B cell (primary cell): ENCODE measurements around the gene NT5DC3. TPM values are rescaled to one million over a fixed set of nuclear protein-coding genes. Genes with fewer than 3 reads are reported as not detected.

Experiments
- ATAC-seq: fragments of 200-7000 bp; cut with Tn5 transposase; one replicate; pipeline ENCODE4 v1.10.0; 2021; ENCODE audit warnings: low read depth, mild to moderate bottlenecking, moderate number of reproducible peaks, moderate library complexity
- CTCF ChIA-PET: fragments of 350-600 bp; sonication (Branson Sonifier 250); formaldehyde crosslinking; loops from one replicate; lab custom pipeline; 2021; ENCODE audit warnings: antibody characterized with exemption, inconsistent platforms; lab: Charles Lee
- POLR2A ChIA-PET: fragments of 350-600 bp; sonication (Branson Sonifier 250); formaldehyde crosslinking; loops from one replicate; lab custom pipeline; 2021; ENCODE audit warnings: antibody characterized with exemption; lab: Charles Lee
- DNase-seq: peaks from one replicate; pipeline ENCODE4 v3.0.0; 2013
- H2AFZ ChIP-seq: 2 replicates; pipeline ENCODE4 v1.6.1; 2012; ENCODE audit warnings: mild to moderate bottlenecking, low read depth, low read length; ENCODE audit not compliant: insufficient read depth, poor library complexity, severe bottlenecking
- H3K27ac ChIP-seq, 2 donors: 1 replicate in 1 of 2; 2 replicates in 1 of 2; pipeline ENCODE4 v1.5.1; 2012 to 2013; ENCODE audit warnings: low read length in 2 of 2, mild to moderate bottlenecking in 2 of 2, moderate library complexity in 1 of 2
- H3K27me3 ChIP-seq, 4 experiments: fragments of 200-600 bp in 1 of 4; sonication (generic) in 1 of 4; replicated peaks in 1 of 4; 1 replicate in 2 of 4; 2 replicates in 2 of 4; pipeline versions ENCODE4 v1.6.1 to v1.7.0; 2013 to 2016; ENCODE audit warnings: low read length in 3 of 4, mild to moderate bottlenecking in 2 of 4, mixed read lengths in 1 of 4, moderate library complexity in 1 of 4; ENCODE audit not compliant: insufficient read depth in 4 of 4, control insufficient read depth in 3 of 4; ENCODE audit errors: control extremely low read depth in 1 of 4
- H3K36me3 ChIP-seq, 2 experiments: replicated peaks in 1 of 2; 1 replicate in 1 of 2; 2 replicates in 1 of 2; pipeline versions ENCODE4 v1.6.1 to v1.7.1; 2013; ENCODE audit warnings: low read length in 1 of 2; ENCODE audit not compliant: insufficient read depth in 2 of 2, control insufficient read depth in 1 of 2; ENCODE audit errors: control extremely low read depth in 1 of 2, extremely low read depth in 1 of 2
- H3K4me1 ChIP-seq, 2 donors: fragments of 200-600 bp in 1 of 2; sonication (generic) in 1 of 2; 1 replicate in 1 of 2; 2 replicates in 1 of 2; pipeline versions ENCODE4 v1.5.1 to v1.6.1; 2013 to 2017; ENCODE audit warnings: low read length in 2 of 2; ENCODE audit not compliant: control insufficient read depth in 2 of 2, insufficient read depth in 2 of 2
- H3K4me2 ChIP-seq: replicated peaks from 2 replicates; pipeline ENCODE3; 2012; ENCODE audit warnings: mild to moderate bottlenecking, low read depth, low read length; ENCODE audit not compliant: poor library complexity, severe bottlenecking
- H3K4me3 ChIP-seq, 5 experiments: fragments of 200-600 bp in 1 of 5; sonication (generic) in 1 of 5; 1 replicate in 3 of 5; 2 replicates in 2 of 5; pipeline versions ENCODE4 v1.5.1 to v1.7.0; 2011 to 2016; ENCODE audit warnings: low read length in 4 of 5, mild to moderate bottlenecking in 4 of 5, low read depth in 2 of 5, control low read depth in 1 of 5, moderate library complexity in 1 of 5; ENCODE audit not compliant: insufficient read depth in 1 of 5; ENCODE audit errors: control extremely low read depth in 1 of 5, extremely low read depth in 1 of 5
- H3K79me2 ChIP-seq: fragments of 200-600 bp; sonication (generic); one replicate; pipeline ENCODE4 v1.6.0; 2016; ENCODE audit warnings: low read length; ENCODE audit not compliant: control insufficient read depth, insufficient read depth
- H3K9ac ChIP-seq: fragments of 200-600 bp; sonication (generic); 2 replicates; pipeline ENCODE4 v1.6.1; 2017; ENCODE audit warnings: mild to moderate bottlenecking, low read length, moderate library complexity
- H3K9me3 ChIP-seq, 3 donors: one replicate each; pipeline versions ENCODE4 v1.6.1 to v1.7.1; 2013; ENCODE audit warnings: low read length in 2 of 3; ENCODE audit not compliant: control insufficient read depth in 2 of 3, insufficient read depth in 1 of 3; ENCODE audit errors: control extremely low read depth in 1 of 3
- H4K20me1 ChIP-seq: 2 replicates; pipeline ENCODE4 v1.6.0; 2012; ENCODE audit warnings: mild to moderate bottlenecking, low read length; ENCODE audit not compliant: insufficient read depth, control insufficient read depth, poor library complexity, severe bottlenecking
- H3K27ac Mint-ChIP-seq: one replicate; pipeline ENCODE4 v1.8.0; 2021; ENCODE audit warnings: mixed read lengths
- H3K27me3 Mint-ChIP-seq: one replicate; pipeline ENCODE4 v1.8.0; 2021; ENCODE audit warnings: mixed read lengths
- H3K4me1 Mint-ChIP-seq: one replicate; pipeline ENCODE4 v1.8.0; 2021; ENCODE audit warnings: mixed read lengths
- H3K4me3 Mint-ChIP-seq: one replicate; pipeline ENCODE4 v1.8.0; 2021; ENCODE audit warnings: mixed read lengths
- H3K9me3 Mint-ChIP-seq: one replicate; pipeline ENCODE4 v1.8.0; 2022; ENCODE audit warnings: mixed read lengths; ENCODE audit not compliant: insufficient read depth
- CTCF ChIP-seq: fragments of 200-600 bp; IDR thresholded peaks from one replicate; pipeline ENCODE4 v1.8.0; 2022; ENCODE audit warnings: antibody characterized with exemption, mild to moderate bottlenecking
- EZH2 ChIP-seq: IDR thresholded peaks from 2 replicates; pipeline ENCODE4 v1.6.1; 2012; ENCODE audit warnings: borderline replicate concordance, low read depth, mild to moderate bottlenecking, moderate library complexity, low read length; ENCODE audit not compliant: insufficient read depth, poor library complexity, severe bottlenecking
- WGBS: methylation state at CpG from one replicate; pipeline ENCODE4 v1.1.5; 2013; ENCODE audit warnings: missing lambda C conversion rate; ENCODE audit not compliant: insufficient coverage; 5-methylcytosine and 5-hydroxymethylcytosine counted together
- intact Hi-C: fragments of 100-400 bp; cut with micrococcal nuclease; formaldehyde crosslinking; loops from one replicate; pipeline ENCODE4 v1.10.0; 2022
- polyA plus RNA-seq: library from polyadenylated mRNA; depleted of rRNA; stranded (reverse); fragments of >200 nt; gene quantifications from 2 replicates; pipeline ENCODE4 v1.2.3, GENCODE V29; 2012
- total RNA-seq, 2 donors: library from RNA; stranded (reverse); fragments of 120-200 nt in 1 of 2; gene quantifications; 1 replicate in 1 of 2; 2 replicates in 1 of 2; pipeline versions ENCODE4 v1.2.3 to v1.2.4, GENCODE V29; 2013 to 2022

The NT5DC3 gene
- total and polyA plus RNA-seq, 2 donors (not counting 1 experiment from before 2014, with no cell fraction given) = 4.4 to 10.6 TPM

- no peak for DNase-seq
- Mint-ChIP-seq H3K27me3 (no peaks in the 10 kb centered on the region), H3K4me3 (no peak overlapping the region), H3K4me1 (peaks cover 29% of the 10 kb centered on the region), H3K9me3 (no peaks in the 10 kb centered on the region), H3K27ac (no peak overlapping the region)
- Histone ChIP-seq H3K27me3 (no peaks in the 10 kb centered on the region), H3K9me3 (no peaks in the 10 kb centered on the region), H3K4me1 (peaks cover 15 to 20% of the 10 kb centered on the region in 2 donors), H3K79me2 (no peaks in the 10 kb centered on the region), H3K9ac (no peak overlapping the region), H3K4me2 (no peak overlapping the region), H3K36me3 (no peaks in the 10 kb centered on the region), H3K4me3 (no peak overlapping the region), H4K20me1 (no peaks in the 10 kb centered on the region), H2AFZ (no peak overlapping the region), H3K27ac (no peak overlapping the region)
- ChIA-PET POLR2A (no interaction called here), CTCF (interaction anchor here (1.1 to 5.4 kb wide), 9 partner anchors 8 to 229 kb away, joined by 3 to 46 read pairs (median 3); partner anchors contain the start of gene TDG)
- intact Hi-C loops = no loop called here
- WGBS = 99% methylated on average over 9 of the region's 9 CpGs
- no peak for TF ChIP-seq EZH2
- TF ChIP-seq CTCF = no peak
- no peak for ATAC-seq
These were observed 38.1 kb upstream of the NT5DC3 start for GRCh38 chr12:103879048-103879692.

GRCh38 chr12:103877934-103878510, 37.0 kb upstream of the NT5DC3 start:
- H3K4me1 ChIP-seq = peaks cover 15 to 20% of the 10 kb centered on the region in 2 donors
- no peak overlapping the region for H3K27ac ChIP-seq
- Mint-ChIP-seq H3K27ac (no peak overlapping the region), H3K4me1 (peaks cover 29% of the 10 kb centered on the region), H3K27me3 (no peaks in the 10 kb centered on the region), H3K4me3 (no peak overlapping the region), H3K9me3 (no peaks in the 10 kb centered on the region)
- no peaks in the 10 kb centered on the region for H3K27me3 ChIP-seq
- H3K79me2 ChIP-seq = no peaks in the 10 kb centered on the region
- 13% methylated on average over 4 of the region's 5 CpGs for WGBS
- no peaks in the 10 kb centered on the region for H4K20me1 ChIP-seq
- no peaks in the 10 kb centered on the region for H3K9me3 ChIP-seq
- H3K4me3 ChIP-seq = no peak overlapping the region
- intact Hi-C loops = loop anchor here (1.0 kb wide), 2 partner anchors 52 to 231 kb away; partner anchors contain the start of gene HSP90B1
- H3K4me2 ChIP-seq = no peak overlapping the region
- ATAC-seq (peak; percentile 70), DNase-seq (peak; percentile 74)
- TF ChIP-seq EZH2 (no peak), CTCF (peak; percentile 81)
- H2AFZ ChIP-seq = peak overlapping the region; percentile 48
- ChIA-PET POLR2A (interaction anchor here (0.9 kb wide), 1 partner anchor 52 kb away, joined by 3 read pairs; the partner anchor contains the start of gene HSP90B1), CTCF (interaction anchor here (0.8 to 5.4 kb wide), 10 partner anchors 9 to 234 kb away, joined by 3 to 46 read pairs (median 4); no protein-coding TSS in a partner anchor)
- H3K9ac ChIP-seq = no peak overlapping the region
- H3K36me3 ChIP-seq = no peaks in the 10 kb centered on the region
